Neural cell (in vitro differentiated cells): ENCODE data around the gene GMDS.

Source experiments
- CTCF ChIP-seq: fragments of 450-650 bp; IDR thresholded peaks from 2 replicates; pipeline ENCODE4 v1.5.1; 2014; ENCODE audit warnings: antibody characterized with exemption, mild to moderate bottlenecking, moderate library complexity; ENCODE audit not compliant: poor library complexity, severe bottlenecking
- POLR2AphosphoS5 ChIP-seq: IDR thresholded peaks from 2 replicates; pipeline ENCODE4 v1.6.1; 2012
- RAD21 ChIP-seq: fragments of 450-650 bp; conservative IDR thresholded peaks from 2 replicates; pipeline ENCODE4 v1.6.1; 2014; ENCODE audit warnings: antibody characterized with exemption, mild to moderate bottlenecking, moderate library complexity

- no peak for TF ChIP-seq CTCF
- no peak for TF ChIP-seq POLR2AphosphoS5
- TF ChIP-seq RAD21 = no peak
Measured at GRCh38 chr6:1672379-1672778, 573.0 kb downstream of the GMDS start.
